Measurements from ENCODE around the gene SHKBP1. TPM values are rescaled to one million over a fixed set of nuclear protein-coding genes. Genes with fewer than 3 reads are reported as not detected.

Gene SHKBP1
- total RNA-seq, 1 experiment from 2014 or later: 92.9 TPM

DNA sequence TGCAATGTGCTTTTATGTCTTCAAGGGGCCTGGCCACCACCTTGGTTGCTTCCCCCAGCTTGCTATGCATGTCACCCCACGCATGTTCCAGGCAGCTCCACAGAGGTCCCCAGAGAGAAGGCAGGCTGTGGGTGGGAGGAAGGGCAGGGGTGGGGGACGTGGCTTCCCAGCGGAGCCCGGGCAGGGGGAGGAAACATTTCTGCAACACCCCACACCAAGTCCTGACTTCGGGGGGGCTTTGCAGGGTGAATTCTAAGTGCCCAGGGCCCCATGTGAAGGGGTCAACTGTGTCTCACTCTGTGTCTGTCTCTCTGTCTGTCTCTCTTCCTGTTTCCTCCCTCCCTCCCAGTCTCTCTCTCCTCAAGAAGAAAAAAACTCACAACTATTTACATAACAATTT lies 64.1 kb downstream of the SHKBP1 start:
- H4K5ac ChIP-seq (ENCODE audit: insufficient read length, low read depth, low read length): no peak overlapping the region
- Mint-ChIP-seq H3K27ac (peak overlapping the region in 1 of 3 experiments; percentile 3; a peak in 1 of 7 replicates), H3K36me3 (ENCODE audit: insufficient read depth in 1 of 3, low read depth in 3 of 3) (no peaks in the 10 kb centered on the region)

More for the DNA sequence above, 64.1 kb downstream of the SHKBP1 start:
- Histone ChIP-seq H2BK20ac (ENCODE audit: low read depth, low read length, poor library complexity, severe bottlenecking) (no peak overlapping the region), H3K23ac (ENCODE audit: insufficient read length, low read depth, low read length) (no peak overlapping the region), H3K14ac (ENCODE audit: insufficient read depth, low read length) (no peak overlapping the region), H3K27ac (ENCODE audit: insufficient read length, low read depth, low read length) (no peak overlapping the region), H3K4ac (ENCODE audit: low read depth, low read length) (no peak overlapping the region), H3K79me2 (ENCODE audit: insufficient read depth, low read length) (no peaks in the 10 kb centered on the region), H2BK15ac (ENCODE audit: low read depth, low read length) (no peak overlapping the region), H3K79me1 (ENCODE audit: insufficient read depth, low read depth, low read length, poor library complexity, severe bottlenecking) (no peaks in the 10 kb centered on the region), H3K9me3 (ENCODE audit: control insufficient read depth, low read depth, low read length) (no peaks in the 10 kb centered on the region), H3K18ac (ENCODE audit: insufficient read length, low read depth, low read length) (no peak overlapping the region), H3K23me2 (ENCODE audit: insufficient read length, low read depth, low read length, poor library complexity, severe bottlenecking) (no peaks in the 10 kb centered on the region), H3K4me2 (ENCODE audit: insufficient read depth, insufficient read length, low read length) (no peak overlapping the region), H4K8ac (replicated peaks; ENCODE audit: insufficient read length, low read depth, low read length) (no peak overlapping the region), H2AFZ (ENCODE audit: low read length) (no peak overlapping the region), H2AK5ac (ENCODE audit: insufficient read length, low read length) (no peak overlapping the region), H3K56ac (ENCODE audit: insufficient read length, low read depth, low read length) (no peak overlapping the region), H3T11ph (ENCODE audit: low read length) (no peak overlapping the region), H2BK5ac (ENCODE audit: insufficient read length, low read length) (no peak overlapping the region), H2BK12ac (ENCODE audit: insufficient read length, low read depth, low read length) (no peak overlapping the region), H3K27me3 (ENCODE audit: insufficient read depth, low read length) (no peaks in the 10 kb centered on the region; the same call in 1 of the 2 replicates), H3K4me1 (ENCODE audit: insufficient read depth, low read length) (no peaks in the 10 kb centered on the region), H2BK120ac (ENCODE audit: low read depth, low read length, poor library complexity, severe bottlenecking) (no peak overlapping the region), H3K9ac (ENCODE audit: extremely low read depth, insufficient read length, low read length) (no peak overlapping the region), H4K91ac (ENCODE audit: insufficient read length, low read depth, low read length) (no peak overlapping the region), H4K20me1 (ENCODE audit: control insufficient read depth, insufficient read depth, insufficient read length) (no peaks in the 10 kb centered on the region)
- peaks cover 5 to 6% of the 10 kb centered on the region in 2 experiments; a peak in 3 of 4 replicates for H3K4me1 Mint-ChIP-seq
- DNase-seq: no peak
- TF ChIP-seq, protein P1, sequence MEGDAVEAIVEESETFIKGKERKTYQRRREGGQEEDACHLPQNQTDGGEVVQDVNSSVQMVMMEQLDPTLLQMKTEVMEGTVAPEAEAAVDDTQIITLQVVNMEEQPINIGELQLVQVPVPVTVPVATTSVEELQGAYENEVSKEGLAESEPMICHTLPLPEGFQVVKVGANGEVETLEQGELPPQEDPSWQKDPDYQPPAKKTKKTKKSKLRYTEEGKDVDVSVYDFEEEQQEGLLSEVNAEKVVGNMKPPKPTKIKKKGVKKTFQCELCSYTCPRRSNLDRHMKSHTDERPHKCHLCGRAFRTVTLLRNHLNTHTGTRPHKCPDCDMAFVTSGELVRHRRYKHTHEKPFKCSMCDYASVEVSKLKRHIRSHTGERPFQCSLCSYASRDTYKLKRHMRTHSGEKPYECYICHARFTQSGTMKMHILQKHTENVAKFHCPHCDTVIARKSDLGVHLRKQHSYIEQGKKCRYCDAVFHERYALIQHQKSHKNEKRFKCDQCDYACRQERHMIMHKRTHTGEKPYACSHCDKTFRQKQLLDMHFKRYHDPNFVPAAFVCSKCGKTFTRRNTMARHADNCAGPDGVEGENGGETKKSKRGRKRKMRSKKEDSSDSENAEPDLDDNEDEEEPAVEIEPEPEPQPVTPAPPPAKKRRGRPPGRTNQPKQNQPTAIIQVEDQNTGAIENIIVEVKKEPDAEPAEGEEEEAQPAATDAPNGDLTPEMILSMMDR (conservative IDR thresholded peaks at IDR 0.05): no peak
- peaks cover 11% of the 10 kb centered on the region for H3K27me3 Mint-ChIP-seq (ENCODE audit: low read depth)
- no peak overlapping the region for H3K4me3 Mint-ChIP-seq
- no CpG with 5 or more reads among the region's 5 CpGs for WGBS (ENCODE audit: extremely low coverage, insufficient read length, low lambda C conversion rate)
- no peaks in the 10 kb centered on the region for H3K9me3 Mint-ChIP-seq

Other genes with a start within 250 kb of the SHKBP1 start
- gene C19orf47, start 228.5 kb upstream of the SHKBP1 start, total RNA-seq (2021): 18.4 and 19.4 TPM in 2 replicates
- gene PLD3, start 228.2 kb upstream of the SHKBP1 start, total RNA-seq (2021): 191 and 194 TPM in 2 replicates
- 0.15 TPM in 1 of 2 replicates, not detected in the other for gene HIPK4, start 186.7 kb upstream of the SHKBP1 start, total RNA-seq (2021)
- 3.8 and 4.0 TPM in 2 replicates for gene PRX, start 163.5 kb upstream of the SHKBP1 start, total RNA-seq (2021)
- 7.9 and 9.3 TPM in 2 replicates for gene SERTAD1, start 150.9 kb upstream of the SHKBP1 start, total RNA-seq (2021)
- gene SERTAD3, start 132.5 kb upstream of the SHKBP1 start, total RNA-seq (2021): 30.9 and 32.2 TPM in 2 replicates
- 27.9 and 30.4 TPM in 2 replicates for gene BLVRB, start 111.1 kb upstream of the SHKBP1 start, total RNA-seq (2021)
- gene SPTBN4, start 109.9 kb upstream of the SHKBP1 start, total RNA-seq (2021): 2.7 and 2.9 TPM in 2 replicates
- 115 and 129 TPM in 2 replicates for gene LTBP4, start 24.5 kb downstream of the SHKBP1 start, total RNA-seq (2021)
- 32.6 and 34.5 TPM in 2 replicates for gene NUMBL, start 113.8 kb downstream of the SHKBP1 start, total RNA-seq (2021)
- 40.5 and 42.0 TPM in 2 replicates for gene COQ8B, start 140.0 kb downstream of the SHKBP1 start, total RNA-seq (2021)
- gene ITPKC, start 140.2 kb downstream of the SHKBP1 start, total RNA-seq (2021): 11.2 and 11.8 TPM in 2 replicates
- 27.7 and 31.5 TPM in 2 replicates for gene ACTMAP, start 173.6 kb downstream of the SHKBP1 start, total RNA-seq (2021)
- 199 and 225 TPM in 2 replicates for gene SNRPA, start 174.3 kb downstream of the SHKBP1 start, total RNA-seq (2021)
- not detected in 2 replicates for gene MIA, start 198.6 kb downstream of the SHKBP1 start, total RNA-seq (2021)
- 22.6 and 26.8 TPM in 2 replicates for gene RAB4B, start 201.4 kb downstream of the SHKBP1 start, total RNA-seq (2021)
- 126 and 131 TPM in 2 replicates for gene EGLN2, start 222.3 kb downstream of the SHKBP1 start, total RNA-seq (2021)